Astrocyte of the spinal cord (primary cell): ENCODE data around the gene EPHB3.
"Not testable (repeated sequence)": the region's sequence is repeated elsewhere in the genome, so short reads cannot be mapped to it uniquely, and the experiment has no call there.

ENCODE experiments used
- DNase-seq: peaks from one replicate; pipeline ENCODE4 v3.0.0; 2011; ENCODE audit warnings: low read depth, low spot score
- H3K4me3 ChIP-seq: 2 replicates; pipeline ENCODE4 v1.5.1; 2011; ENCODE audit warnings: low read depth, mild to moderate bottlenecking, low read length, moderate library complexity
- in situ Hi-C: cut with HindIII; loops from 2 replicates; pipeline ENCODE4 v1.10.0; 2017; ENCODE audit warnings: low sequenced_read_pairs
- TF ChIP-seq, protein P1 (sequence below): IDR thresholded peaks from 2 replicates; pipeline ENCODE4 v1.5.1; 2012; ENCODE audit warnings: low read depth, mild to moderate bottlenecking, low read length, inconsistent platforms

The EPHB3 gene

DNA sequence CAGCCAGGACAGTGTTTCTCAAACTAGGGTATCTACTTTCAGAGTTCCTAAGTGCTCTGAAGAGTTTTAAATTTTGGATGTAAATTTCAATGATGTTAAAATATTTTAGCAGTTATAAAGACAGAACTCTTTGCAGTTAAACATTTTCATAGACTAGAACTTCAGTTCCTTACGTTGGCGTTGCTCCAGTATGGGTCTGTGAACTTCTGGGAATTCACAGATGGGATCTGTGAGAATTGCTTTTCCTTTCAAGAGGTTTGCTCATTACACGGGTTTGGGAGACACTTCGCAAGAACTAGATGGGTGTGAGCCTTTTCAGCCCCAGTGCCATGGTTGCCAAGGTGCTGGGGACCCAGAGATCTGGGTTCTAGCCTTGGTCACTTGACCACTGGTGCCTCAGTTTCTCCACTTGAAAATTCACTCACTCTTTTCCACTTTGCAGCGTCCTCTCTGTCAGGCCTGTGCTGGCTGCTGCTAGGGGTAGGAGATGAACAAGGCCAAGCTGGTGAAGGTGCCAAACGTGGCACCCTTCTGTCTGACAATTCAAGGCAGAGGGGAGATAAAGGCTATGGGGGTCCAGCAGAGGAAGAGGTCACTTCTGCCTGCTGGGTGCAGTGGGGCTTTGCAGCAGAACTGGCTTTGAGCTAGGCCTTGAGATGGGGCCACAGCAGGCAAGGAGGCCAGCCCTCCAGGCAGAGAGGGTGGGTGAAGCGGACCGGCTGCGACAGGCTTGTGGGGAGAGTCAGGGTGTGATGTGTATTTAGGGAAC lies 48.1 kb downstream of the EPHB3 start:
- in situ Hi-C loops, result no loop called here
- no peak overlapping the region for H3K4me3 ChIP-seq
- TF ChIP-seq, protein P1, sequence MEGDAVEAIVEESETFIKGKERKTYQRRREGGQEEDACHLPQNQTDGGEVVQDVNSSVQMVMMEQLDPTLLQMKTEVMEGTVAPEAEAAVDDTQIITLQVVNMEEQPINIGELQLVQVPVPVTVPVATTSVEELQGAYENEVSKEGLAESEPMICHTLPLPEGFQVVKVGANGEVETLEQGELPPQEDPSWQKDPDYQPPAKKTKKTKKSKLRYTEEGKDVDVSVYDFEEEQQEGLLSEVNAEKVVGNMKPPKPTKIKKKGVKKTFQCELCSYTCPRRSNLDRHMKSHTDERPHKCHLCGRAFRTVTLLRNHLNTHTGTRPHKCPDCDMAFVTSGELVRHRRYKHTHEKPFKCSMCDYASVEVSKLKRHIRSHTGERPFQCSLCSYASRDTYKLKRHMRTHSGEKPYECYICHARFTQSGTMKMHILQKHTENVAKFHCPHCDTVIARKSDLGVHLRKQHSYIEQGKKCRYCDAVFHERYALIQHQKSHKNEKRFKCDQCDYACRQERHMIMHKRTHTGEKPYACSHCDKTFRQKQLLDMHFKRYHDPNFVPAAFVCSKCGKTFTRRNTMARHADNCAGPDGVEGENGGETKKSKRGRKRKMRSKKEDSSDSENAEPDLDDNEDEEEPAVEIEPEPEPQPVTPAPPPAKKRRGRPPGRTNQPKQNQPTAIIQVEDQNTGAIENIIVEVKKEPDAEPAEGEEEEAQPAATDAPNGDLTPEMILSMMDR, result no peak
- DNase-seq, result no peak

DNA sequence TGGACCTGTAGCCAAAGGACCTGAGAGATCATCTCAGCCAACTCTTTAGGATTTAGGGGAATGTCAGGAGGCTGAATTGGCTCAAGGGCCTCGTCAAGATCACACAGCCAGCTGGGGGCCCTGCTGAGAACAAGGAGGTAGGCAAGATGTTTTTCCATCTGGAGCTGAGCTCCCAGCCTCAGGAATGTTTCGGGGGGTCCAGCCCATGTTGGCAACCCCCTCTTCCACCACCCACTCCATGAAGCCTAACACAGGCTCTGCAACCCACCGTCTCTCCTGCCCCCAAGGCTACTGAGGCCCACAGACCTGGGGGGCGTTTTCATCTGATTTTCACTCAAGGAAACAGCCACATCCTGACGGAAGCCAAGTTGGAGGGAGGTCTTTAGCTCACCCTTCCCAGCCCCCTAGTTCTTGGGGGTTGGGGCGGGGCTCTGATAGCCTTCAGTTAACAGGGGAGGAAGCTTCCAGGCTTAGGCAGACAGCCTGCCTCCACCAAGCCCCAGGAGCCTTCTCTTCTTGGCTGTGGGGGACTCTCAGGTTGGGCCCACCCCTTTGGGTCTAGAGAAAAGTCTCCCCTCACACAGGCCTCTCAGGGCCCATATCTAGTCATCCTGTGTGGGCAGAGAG lies 48.8 kb downstream of the EPHB3 start:
- no peak overlapping the region for H3K4me3 ChIP-seq
- no peak for DNase-seq
- in situ Hi-C loops, result no loop called here
- TF ChIP-seq, protein P1, result no peak

DNA sequence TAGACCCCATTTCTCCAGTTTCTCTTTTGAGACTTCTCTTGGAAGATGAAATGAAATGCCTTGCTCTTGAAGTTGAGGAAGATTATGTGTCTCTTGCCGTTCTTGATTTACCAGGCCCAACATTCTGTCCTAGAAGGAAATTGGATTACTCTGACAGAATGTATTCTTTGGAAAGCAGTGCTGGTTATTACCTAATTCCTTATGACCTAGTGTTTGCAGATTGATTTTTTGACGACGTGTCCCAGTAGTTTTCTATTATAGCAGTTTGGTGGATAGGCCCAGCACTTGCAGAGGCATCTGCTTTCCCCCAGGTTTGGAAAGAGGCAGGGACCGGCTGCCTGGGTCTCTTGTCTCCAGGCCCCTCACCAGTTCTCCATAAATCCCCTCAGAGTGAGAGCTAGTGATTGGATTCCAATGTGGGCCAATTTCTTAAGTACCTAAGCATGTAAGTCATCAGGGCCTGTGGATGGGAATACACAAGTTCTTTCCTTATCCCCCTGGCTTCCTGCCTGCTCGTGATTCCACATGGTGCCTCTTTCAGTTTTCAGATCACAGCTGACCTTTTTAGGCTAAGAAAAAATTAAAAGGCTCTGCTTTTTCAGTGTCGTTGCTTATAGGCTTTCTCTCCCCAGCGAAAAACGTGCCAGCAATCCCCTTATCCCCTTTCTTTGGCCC lies 50.2 kb downstream of the EPHB3 start:
- no peak for DNase-seq
- no peak overlapping the region for H3K4me3 ChIP-seq
- TF ChIP-seq, protein P1, result no peak
- in situ Hi-C loops, result no loop called here

DNA sequence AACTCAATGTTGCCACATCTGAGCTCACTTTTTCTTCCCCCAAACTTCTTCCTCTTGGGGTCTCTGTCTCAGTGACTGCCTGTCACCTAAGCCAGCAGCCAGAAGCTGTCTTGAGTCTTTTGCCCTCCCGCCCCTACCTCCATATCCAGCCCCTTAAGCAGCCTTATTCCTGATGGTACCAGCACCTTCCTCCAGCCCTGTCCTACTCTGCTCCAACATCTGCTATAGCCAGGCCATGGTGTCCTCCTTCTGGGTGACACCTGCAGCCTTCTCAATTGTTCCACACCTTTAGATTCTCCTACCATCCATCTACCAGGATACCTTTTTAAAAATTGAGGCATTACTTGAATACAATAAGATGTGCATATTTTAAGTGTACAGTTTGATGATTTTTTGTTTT lies 53.8 kb downstream of the EPHB3 start:
- TF ChIP-seq, protein P1, result no peak
- DNase-seq, result no peak
- H3K4me3 ChIP-seq, result no peak overlapping the region
- in situ Hi-C loops, result no loop called here

DNA sequence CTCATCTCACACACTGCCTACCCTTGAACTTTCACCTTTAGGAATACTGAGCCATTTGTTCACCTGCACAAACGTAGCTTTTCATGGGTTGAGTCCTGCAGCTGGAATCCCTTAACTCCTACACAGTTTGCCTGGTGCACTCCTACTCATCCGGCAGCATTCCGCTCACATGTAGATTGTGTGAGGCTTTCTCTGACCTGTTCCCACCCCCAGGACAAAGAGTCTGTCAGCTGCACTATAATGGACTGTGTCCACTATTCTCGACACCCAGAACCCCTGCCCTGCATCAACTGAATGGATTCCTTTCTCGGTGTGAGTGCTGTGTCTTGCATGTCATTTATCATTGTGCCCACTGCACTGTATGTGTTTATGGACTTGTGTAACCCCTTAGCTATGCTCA lies 54.9 kb downstream of the EPHB3 start:
- in situ Hi-C loops, result no loop called here
- no peak for DNase-seq
- no peak overlapping the region for H3K4me3 ChIP-seq
- TF ChIP-seq, protein P1, result no peak

DNA sequence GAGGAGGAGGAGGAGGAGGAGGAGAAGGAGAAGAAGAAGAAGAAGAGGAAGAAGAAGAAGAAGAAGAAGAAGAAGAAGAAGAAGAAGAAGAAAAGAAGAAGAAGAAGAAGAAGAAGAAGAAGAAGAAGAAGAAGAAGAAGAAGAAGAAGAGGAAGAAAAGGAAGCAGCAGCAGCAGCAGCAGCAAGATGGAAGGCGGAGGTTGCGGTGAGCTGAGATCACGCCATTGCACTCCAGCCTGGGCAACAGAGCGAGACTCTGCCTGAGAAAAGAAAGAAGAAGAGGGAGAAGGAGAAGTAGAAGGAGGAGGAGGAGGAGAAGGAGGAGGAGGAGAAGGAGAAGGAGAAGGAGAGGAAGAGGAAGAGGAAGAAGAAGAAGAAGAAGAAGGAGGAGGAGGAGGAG lies 55.7 kb downstream of the EPHB3 start:
- in situ Hi-C loops, DNase-seq, H3K4me3 ChIP-seq: not testable (repeated sequence)

DNA sequence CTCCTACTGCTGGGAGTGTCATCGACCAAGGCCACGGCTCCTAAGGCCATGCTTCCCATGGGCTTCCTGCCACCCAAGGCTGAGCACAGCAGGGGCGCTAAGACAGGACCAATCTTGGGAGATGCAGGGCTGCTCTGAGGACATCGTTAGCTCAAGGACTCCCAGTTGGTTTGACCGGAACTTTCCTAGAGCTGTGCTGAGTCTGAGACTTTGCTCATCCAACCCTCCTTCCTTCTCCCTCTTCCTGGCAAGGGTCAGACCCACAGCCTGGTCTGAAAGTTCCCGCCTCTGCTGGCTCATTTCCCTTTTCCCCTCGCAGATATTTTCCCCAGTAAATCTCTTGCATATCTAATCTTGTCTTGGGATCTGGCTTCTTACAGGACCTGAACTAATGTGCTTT lies 57.2 kb downstream of the EPHB3 start:
- no peak for DNase-seq
- no peak overlapping the region for H3K4me3 ChIP-seq
- in situ Hi-C loops, result no loop called here
- TF ChIP-seq, protein P1, result no peak
